ENCODE data around the gene NFE2L1.

GRCh38 chr17:48012654-48013053 lies 35.5 kb upstream of the NFE2L1 start:
- TF ChIP-seq CTCF (conservative IDR thresholded peaks at IDR 0.05 in 1 of 2, IDR thresholded peaks at IDR 0.05 in 1 of 2; ENCODE audit: extremely low read depth in 1 of 2, insufficient read depth in 1 of 2, low read depth in 1 of 2, low read length in 2 of 2) (no peak), EZH2 (IDR thresholded peaks at IDR 0.05; ENCODE audit: borderline replicate concordance, low read length) (no peak)
